HEK293T (cell line): ENCODE data around the gene ZSWIM9.

Experiments used
- ARNT ChIP-seq: fragments of 450-650 bp; IDR thresholded peaks from 2 replicates; pipeline ENCODE4 v1.6.1; 2017; ENCODE audit warnings: mild to moderate bottlenecking
- BHLHE40 ChIP-seq: fragments of 450-650 bp; IDR thresholded peaks from 2 replicates; pipeline ENCODE4 v1.6.1; 2016; ENCODE audit warnings: mild to moderate bottlenecking, moderate library complexity, borderline replicate concordance
- CTBP1 ChIP-seq: fragments of 450-650 bp; IDR thresholded peaks from 2 replicates; pipeline ENCODE4 v1.6.1; 2016; ENCODE audit warnings: borderline replicate concordance
- ELF4 ChIP-seq: fragments of 450-650 bp; IDR thresholded peaks from 2 replicates; pipeline ENCODE4 v1.6.1; 2017; ENCODE audit warnings: antibody characterized with exemption
- FOXA1 ChIP-seq: fragments of 450-650 bp; IDR thresholded peaks from 2 replicates; pipeline ENCODE4 v1.6.1; 2016; ENCODE audit warnings: mild to moderate bottlenecking
- FOXK2 ChIP-seq: fragments of 450-650 bp; IDR thresholded peaks from 2 replicates; pipeline ENCODE4 v1.6.1; 2016; ENCODE audit warnings: mild to moderate bottlenecking
- FOXM1 ChIP-seq: fragments of 450-650 bp; IDR thresholded peaks from 2 replicates; pipeline ENCODE4 v1.6.1; 2017; ENCODE audit warnings: mild to moderate bottlenecking, borderline replicate concordance
- LEF1 ChIP-seq: fragments of 450-650 bp; IDR thresholded peaks from 2 replicates; pipeline ENCODE4 v1.6.1; 2017; ENCODE audit warnings: mild to moderate bottlenecking, borderline replicate concordance
- NFRKB ChIP-seq: fragments of 450-650 bp; IDR thresholded peaks from 2 replicates; pipeline ENCODE4 v1.6.1; 2016; ENCODE audit warnings: mild to moderate bottlenecking, moderate library complexity
- SP1 ChIP-seq: fragments of 450-650 bp; IDR thresholded peaks from 2 replicates; pipeline ENCODE4 v1.6.1; 2017
- TARDBP ChIP-seq: fragments of 450-650 bp; IDR thresholded peaks from 2 replicates; pipeline ENCODE4 v1.6.1; 2016
- ZNF384 ChIP-seq: fragments of 450-650 bp; IDR thresholded peaks from 2 replicates; pipeline ENCODE4 v1.6.1; 2016
- TF ChIP-seq, protein P1 (sequence below): fragments of 450-650 bp; IDR thresholded peaks from 2 replicates; pipeline ENCODE4 v1.6.1; 2016

DNA sequence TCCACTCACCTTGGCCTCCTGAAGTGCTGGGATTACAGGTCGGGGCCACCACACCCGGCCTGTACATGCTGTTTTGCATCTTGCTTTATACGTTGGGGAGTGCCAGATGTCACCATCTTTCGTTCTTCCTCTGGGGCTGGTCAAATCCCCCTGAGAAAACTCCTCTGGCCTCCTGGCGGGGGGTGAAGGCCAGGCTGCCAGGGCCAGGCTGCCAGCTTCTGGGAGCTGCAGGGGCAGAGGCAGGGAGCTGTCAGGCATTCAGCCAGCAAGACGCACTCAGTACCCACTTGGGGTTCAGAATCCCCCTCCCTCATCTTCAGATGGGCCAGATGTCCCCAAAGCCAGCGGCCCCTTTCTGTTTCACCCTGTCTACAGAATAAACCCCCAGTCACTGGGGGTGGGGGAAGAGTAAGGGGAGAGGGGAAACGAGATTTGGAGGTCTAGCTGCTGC, 16.1 kb downstream of the ZSWIM9 start:
- TF ChIP-seq BHLHE40 (no peak), LEF1 (no peak), TARDBP (no peak), SP1 (no peak), ZNF384 (no peak), ELF4 (no peak), FOXM1 (no peak), FOXA1 (no peak), ARNT (no peak), NFRKB (no peak), FOXK2 (no peak), CTBP1 (no peak)
- TF ChIP-seq, protein P1, sequence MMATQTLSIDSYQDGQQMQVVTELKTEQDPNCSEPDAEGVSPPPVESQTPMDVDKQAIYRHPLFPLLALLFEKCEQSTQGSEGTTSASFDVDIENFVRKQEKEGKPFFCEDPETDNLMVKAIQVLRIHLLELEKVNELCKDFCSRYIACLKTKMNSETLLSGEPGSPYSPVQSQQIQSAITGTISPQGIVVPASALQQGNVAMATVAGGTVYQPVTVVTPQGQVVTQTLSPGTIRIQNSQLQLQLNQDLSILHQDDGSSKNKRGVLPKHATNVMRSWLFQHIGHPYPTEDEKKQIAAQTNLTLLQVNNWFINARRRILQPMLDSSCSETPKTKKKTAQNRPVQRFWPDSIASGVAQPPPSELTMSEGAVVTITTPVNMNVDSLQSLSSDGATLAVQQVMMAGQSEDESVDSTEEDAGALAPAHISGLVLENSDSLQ: no peak
